ENCODE data around the gene VIP.

- TF ChIP-seq, protein P1, sequence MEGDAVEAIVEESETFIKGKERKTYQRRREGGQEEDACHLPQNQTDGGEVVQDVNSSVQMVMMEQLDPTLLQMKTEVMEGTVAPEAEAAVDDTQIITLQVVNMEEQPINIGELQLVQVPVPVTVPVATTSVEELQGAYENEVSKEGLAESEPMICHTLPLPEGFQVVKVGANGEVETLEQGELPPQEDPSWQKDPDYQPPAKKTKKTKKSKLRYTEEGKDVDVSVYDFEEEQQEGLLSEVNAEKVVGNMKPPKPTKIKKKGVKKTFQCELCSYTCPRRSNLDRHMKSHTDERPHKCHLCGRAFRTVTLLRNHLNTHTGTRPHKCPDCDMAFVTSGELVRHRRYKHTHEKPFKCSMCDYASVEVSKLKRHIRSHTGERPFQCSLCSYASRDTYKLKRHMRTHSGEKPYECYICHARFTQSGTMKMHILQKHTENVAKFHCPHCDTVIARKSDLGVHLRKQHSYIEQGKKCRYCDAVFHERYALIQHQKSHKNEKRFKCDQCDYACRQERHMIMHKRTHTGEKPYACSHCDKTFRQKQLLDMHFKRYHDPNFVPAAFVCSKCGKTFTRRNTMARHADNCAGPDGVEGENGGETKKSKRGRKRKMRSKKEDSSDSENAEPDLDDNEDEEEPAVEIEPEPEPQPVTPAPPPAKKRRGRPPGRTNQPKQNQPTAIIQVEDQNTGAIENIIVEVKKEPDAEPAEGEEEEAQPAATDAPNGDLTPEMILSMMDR (IDR thresholded peaks at IDR 0.05; ENCODE audit: insufficient read depth, low read length, poor library complexity, severe bottlenecking): no peak
- no peak for TF ChIP-seq EZH2phosphoT487 (conservative IDR thresholded peaks at IDR 0.05; ENCODE audit: low read length)
Measured at GRCh38 chr6:152749336-152749735, 1.3 kb upstream of the VIP start.

Data from SU-DHL-6 (cell line).